Neutrophil (primary cell): ENCODE results near the gene SAP30BP.

Experiments
- H3K27ac ChIP-seq: fragments of 200-600 bp; sonication (generic); 2 replicates; pipeline ENCODE4 v1.5.1; 2016; ENCODE audit warnings: mild to moderate bottlenecking, moderate library complexity
- H3K27me3 ChIP-seq: fragments of 200-600 bp; sonication (generic); 2 replicates; pipeline ENCODE4 v1.6.0; 2016; ENCODE audit warnings: mild to moderate bottlenecking
- H3K36me3 ChIP-seq: fragments of 200-600 bp; sonication (generic); 2 replicates; pipeline ENCODE4 v1.5.1; 2017
- H3K4me1 ChIP-seq, 2 experiments: fragments of 200-600 bp in 1 of 2; sonication (generic) in 1 of 2; 1 replicate in 1 of 2; 2 replicates in 1 of 2; pipeline versions ENCODE4 v1.5.1 to v1.6.1; 2013 to 2016; ENCODE audit warnings: low read depth in 1 of 2, low read length in 1 of 2, mild to moderate bottlenecking in 1 of 2, moderate library complexity in 1 of 2; ENCODE audit not compliant: control insufficient read depth in 1 of 2, insufficient read depth in 1 of 2
- H3K4me3 ChIP-seq, 2 experiments: fragments of 200-600 bp in 1 of 2; sonication (generic) in 1 of 2; 1 replicate in 1 of 2; 2 replicates in 1 of 2; pipeline ENCODE4 v1.5.1; 2013 to 2016; ENCODE audit warnings: low read depth in 1 of 2, low read length in 1 of 2, mild to moderate bottlenecking in 1 of 2, moderate library complexity in 1 of 2
- H3K9me3 ChIP-seq: fragments of 200-600 bp; sonication (generic); 2 replicates; pipeline ENCODE4 v1.5.1; 2016
- TF ChIP-seq, protein P1 (sequence below): fragments of 200-600 bp; sonication (generic); IDR thresholded peaks from 2 replicates; pipeline ENCODE4 v1.5.1; 2016; ENCODE audit warnings: antibody characterized with exemption

Gene SAP30BP

DNA sequence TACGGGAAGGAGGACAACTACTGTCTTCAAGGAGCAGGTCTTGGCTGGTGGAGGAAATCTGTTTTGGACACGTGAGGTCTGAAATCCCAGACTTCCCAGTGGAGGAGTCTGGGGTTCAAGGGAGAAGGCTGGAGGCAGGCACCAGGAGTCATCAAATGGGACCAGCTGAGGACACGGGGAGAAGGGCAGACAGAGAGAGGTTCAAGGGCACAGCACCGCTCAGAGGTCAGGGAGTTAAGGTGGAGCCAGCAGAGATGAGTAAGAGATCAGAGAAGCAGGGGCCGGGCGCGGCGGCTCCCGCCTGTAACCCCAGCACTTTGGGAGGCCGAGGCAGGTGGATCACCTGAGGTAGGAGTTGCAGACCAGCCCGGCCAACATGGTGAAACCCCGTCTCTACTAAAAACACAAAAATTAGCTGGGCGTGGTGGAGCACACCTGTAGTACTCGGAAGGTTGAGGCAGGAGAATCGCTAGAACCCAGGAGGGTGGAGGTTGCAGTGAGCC, 44.3 kb upstream of the SAP30BP start:
- Histone ChIP-seq H3K4me3 (no peak overlapping the region), H3K36me3 (peaks cover 100% of the 10 kb centered on the region), H3K27me3 (no peaks in the 10 kb centered on the region), H3K27ac (no peak overlapping the region), H3K4me1 (no peaks in the 10 kb centered on the region), H3K9me3 (no peaks in the 10 kb centered on the region)
- TF ChIP-seq, protein P1, sequence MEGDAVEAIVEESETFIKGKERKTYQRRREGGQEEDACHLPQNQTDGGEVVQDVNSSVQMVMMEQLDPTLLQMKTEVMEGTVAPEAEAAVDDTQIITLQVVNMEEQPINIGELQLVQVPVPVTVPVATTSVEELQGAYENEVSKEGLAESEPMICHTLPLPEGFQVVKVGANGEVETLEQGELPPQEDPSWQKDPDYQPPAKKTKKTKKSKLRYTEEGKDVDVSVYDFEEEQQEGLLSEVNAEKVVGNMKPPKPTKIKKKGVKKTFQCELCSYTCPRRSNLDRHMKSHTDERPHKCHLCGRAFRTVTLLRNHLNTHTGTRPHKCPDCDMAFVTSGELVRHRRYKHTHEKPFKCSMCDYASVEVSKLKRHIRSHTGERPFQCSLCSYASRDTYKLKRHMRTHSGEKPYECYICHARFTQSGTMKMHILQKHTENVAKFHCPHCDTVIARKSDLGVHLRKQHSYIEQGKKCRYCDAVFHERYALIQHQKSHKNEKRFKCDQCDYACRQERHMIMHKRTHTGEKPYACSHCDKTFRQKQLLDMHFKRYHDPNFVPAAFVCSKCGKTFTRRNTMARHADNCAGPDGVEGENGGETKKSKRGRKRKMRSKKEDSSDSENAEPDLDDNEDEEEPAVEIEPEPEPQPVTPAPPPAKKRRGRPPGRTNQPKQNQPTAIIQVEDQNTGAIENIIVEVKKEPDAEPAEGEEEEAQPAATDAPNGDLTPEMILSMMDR = no peak

DNA sequence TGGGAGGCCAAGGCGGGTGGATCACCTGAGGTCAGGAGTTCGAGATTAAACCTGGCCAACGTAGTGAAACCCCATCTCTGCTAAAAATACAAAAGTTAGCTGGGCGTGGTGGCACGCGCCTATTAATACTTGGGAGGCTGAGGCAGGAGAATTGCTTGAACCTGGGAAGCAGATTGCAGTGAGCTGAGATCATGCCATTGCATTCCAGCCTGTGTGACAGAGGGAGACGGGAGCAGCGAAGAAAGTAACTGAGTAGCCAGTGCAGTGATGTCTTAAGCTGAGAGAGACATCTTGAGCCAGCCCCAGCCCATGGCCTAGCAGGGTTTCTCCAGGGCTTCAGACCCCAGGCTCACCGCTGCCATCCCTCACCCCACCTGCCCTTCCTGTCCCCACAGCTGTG, 43.8 kb upstream of the SAP30BP start:
- Histone ChIP-seq H3K27ac (no peak overlapping the region), H3K4me1 (no peaks in the 10 kb centered on the region), H3K27me3 (no peaks in the 10 kb centered on the region), H3K9me3 (no peaks in the 10 kb centered on the region), H3K36me3 (peaks cover 100% of the 10 kb centered on the region), H3K4me3 (no peak overlapping the region)
- TF ChIP-seq, protein P1 = no peak

DNA sequence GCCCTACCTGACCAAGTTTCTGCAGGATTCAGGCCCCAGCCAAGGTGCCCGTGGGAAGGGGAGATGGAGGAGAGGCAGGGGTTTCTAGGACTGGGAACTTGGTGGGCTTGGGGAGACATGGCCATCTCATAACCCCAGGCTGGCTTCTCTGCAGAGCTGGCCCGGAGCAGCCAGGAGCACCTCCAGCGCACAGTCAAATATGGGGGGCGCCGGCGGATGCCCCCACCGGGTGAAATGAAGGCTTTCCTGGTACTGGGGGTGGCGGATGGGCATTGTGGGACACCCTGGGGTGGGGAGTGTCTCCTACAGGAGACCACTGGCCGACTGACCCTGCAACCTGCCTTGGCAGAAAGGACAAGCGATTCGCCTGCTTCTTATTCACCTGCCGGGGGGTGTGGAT, 43.1 kb upstream of the SAP30BP start:
- TF ChIP-seq, protein P1 = no peak
- no peaks in the 10 kb centered on the region for H3K4me1 ChIP-seq
- no peak overlapping the region for H3K4me3 ChIP-seq
- H3K27me3 ChIP-seq = no peaks in the 10 kb centered on the region
- H3K9me3 ChIP-seq = no peaks in the 10 kb centered on the region
- no peak overlapping the region for H3K27ac ChIP-seq
- H3K36me3 ChIP-seq = peaks cover 100% of the 10 kb centered on the region

DNA sequence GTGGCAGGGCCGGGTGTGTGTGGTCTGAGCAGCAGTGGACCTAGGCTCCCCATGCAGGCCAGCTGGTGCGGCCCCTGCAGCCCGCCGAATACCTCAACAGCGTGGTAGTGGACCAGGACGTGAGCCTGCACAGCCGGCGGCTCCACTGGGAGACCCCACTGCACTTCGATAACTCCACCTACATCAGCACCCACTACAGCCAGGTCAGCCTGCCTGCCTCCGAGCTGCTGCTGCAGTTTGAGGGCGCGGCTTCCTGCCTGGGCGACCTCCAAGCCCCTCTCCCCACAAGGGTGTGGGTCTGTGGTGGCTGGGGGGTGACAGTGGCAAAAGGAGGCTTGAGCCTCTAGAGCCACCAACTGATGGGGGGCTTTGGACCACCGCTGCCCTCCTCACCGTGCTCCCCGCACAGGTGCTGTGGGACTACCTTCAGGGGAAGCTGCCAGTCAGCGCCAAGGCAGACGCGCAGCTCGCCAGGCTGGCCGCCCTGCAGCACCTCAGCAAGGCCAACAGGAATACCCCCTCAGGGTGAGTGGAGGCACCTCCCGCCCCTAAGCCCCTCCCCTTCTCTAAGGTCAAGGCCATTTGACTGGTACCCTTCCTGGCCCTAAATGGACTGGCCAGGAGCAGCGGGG, 42.3 kb upstream of the SAP30BP start:
- Histone ChIP-seq H3K27ac (no peak overlapping the region), H3K4me1 (no peaks in the 10 kb centered on the region), H3K36me3 (peaks cover 94% of the 10 kb centered on the region), H3K9me3 (no peaks in the 10 kb centered on the region), H3K4me3 (no peak overlapping the region), H3K27me3 (no peaks in the 10 kb centered on the region)
- TF ChIP-seq, protein P1 = no peak

DNA sequence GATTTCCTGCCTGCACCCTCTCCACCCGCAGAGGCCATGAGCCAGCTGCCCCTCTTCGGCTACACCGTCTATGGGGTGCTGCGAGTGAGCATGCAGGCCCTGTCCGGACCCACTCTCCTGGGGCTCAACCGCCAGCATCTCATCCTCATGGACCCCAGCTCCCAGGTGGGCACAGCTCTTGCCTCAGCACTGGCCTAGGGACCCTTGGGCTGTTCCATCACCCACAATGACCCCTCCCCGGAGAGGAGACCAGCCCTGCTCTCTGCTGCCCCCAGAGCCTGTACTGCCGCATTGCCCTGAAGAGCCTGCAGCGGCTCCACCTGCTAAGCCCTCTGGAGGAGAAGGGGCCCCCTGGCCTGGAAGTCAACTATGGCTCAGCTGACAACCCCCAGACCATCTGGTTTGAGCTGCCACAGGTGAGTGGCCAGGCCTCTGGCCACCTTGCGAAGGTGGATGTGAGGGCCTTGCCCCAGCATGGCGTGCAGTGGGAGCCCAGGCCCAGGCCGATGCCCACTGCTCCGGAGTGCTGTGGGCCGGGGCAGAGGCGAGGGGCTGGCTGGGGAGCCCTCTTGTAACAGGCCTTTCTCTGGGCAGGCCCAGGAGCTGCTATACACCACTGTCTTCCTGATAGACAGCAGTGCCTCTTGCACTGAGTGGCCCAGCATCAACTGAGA, 41.2 kb upstream of the SAP30BP start:
- Histone ChIP-seq H3K9me3 (no peaks in the 10 kb centered on the region), H3K4me1 (no peaks in the 10 kb centered on the region), H3K27ac (no peak overlapping the region), H3K27me3 (no peaks in the 10 kb centered on the region), H3K36me3 (peaks cover 93% of the 10 kb centered on the region), H3K4me3 (no peak overlapping the region)
- TF ChIP-seq, protein P1 = no peak
